HG03108 (cell line): ENCODE data around the gene UBE2L5.

ENCODE experiments used
- ATAC-seq: cut with Tn5 transposase; IDR thresholded peaks from one replicate; pipeline ENCODE4 v1.9.1; 2021; ENCODE audit warnings: moderate library complexity; ENCODE audit not compliant: unreplicated experiment

UBE2L5 gene

DNA sequence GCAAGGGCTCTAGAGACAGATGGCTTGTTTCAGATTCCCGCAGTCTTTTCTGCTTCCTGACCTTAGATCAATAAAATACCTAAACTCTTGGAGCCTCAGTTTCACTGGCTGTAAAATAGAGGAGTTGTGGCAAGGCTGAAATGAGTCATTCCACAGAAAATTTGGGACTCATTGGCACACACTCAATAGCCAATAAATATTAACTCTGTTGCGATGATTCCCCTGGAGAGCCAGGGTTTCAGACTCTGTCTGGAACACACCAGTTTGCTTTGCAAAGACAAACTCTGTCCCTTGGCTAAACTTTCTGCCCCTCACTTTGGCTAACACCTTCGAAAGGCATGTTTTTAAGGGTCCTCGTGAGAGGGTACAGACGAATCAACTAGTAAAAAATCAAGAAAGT, 18.1 kb upstream of the UBE2L5 start:
- ATAC-seq: no peak

DNA sequence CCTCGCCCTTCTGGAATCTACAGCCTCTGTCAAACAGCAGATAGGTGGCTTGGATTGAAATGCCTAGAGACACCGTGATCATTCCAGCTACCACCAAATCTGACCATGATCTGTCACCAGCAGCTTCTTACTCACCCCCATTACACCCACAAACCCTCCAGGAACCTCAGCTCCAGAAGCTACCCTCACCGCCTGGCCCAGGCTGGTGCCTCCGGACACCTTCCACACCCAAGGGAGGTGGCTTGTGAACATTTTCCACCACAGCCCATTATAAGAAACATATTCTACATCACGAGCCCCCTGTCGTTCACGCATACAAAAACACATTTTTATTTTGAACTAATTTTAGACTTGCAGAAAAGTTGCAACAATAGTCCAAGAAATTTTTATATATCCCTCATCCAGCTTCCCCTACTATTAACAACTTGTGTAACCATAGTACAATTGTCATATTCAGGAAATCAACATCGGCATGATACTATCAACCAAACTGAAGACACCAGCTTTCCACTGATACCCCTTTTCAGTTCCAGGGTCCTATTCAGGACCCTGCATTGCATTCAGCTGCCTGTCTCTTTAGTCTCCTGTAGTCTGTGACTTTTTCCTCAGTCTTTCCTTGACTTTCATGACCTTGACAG, 15.4 kb upstream of the UBE2L5 start:
- no peak for ATAC-seq

DNA sequence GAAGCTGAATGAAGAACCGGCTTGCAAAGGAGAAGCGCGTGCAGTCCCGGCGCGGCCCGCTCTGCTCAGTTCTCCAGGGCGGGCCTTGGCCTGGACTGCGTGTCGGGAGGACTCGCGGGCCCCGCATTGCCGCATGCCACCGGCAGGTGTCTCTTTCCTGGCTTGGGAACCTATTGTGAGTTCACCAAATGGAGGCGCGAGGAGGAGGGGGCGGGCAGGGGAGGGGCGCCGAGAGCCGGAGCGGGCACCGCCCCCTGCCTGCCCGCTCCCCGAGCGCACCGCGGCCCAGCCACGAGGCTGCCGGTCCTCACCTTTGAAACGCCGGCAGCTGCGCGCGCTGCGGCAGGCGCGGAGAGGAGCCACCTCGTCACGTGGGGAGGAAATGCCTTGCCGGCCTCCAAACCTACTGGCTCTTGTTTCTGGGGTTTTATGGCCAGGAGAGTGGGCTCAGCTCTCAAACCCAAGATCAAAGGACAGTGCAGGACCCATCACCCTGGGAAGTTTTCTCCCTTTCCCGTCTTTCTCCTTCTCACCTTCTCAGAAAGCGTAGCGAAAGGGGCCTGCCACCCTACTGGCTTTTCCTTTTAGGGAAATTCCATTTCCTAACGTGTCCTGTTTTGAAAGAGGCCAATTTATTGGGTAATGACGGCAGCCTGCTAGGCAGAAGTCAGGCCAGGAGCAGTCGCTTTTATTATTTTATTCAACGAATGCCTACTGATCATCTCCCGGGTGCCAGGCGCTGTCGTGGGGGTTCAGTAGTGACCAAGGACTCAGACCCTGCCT, 13.8 kb upstream of the UBE2L5 start:
- peak; percentile 88 for ATAC-seq

- no peak for ATAC-seq
Observed at GRCh38 chr13:30409886-30410704, 12.2 kb upstream of the UBE2L5 start.

- ATAC-seq: no peak
Observed at GRCh38 chr13:30410705-30411125, 11.6 kb upstream of the UBE2L5 start.

- ATAC-seq: no peak
Observed at GRCh38 chr13:30412346-30412745, 9.9 kb upstream of the UBE2L5 start.

DNA sequence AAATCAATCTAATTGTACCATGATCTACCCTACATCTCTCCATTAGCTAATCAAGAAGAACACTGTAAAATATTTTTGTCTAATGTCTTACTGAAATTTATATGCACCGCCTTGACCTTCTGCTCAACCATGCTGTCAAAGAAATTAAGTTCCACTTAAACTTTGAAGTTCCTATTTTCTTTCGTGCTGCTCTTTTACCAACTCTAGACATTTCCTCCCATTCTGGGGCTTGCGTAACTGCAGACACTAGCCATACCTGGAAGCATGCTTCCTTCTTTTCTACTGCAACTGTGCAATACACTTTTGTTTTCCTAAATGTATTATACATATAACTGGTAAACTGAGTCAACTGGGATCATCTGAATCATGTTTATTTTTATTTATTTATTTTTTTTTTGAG, 8.5 kb upstream of the UBE2L5 start:
- no peak for ATAC-seq

GRCh38 chr13:30415430-30416030, 6.8 kb upstream of the UBE2L5 start:
- peak; percentile 59 for ATAC-seq

DNA sequence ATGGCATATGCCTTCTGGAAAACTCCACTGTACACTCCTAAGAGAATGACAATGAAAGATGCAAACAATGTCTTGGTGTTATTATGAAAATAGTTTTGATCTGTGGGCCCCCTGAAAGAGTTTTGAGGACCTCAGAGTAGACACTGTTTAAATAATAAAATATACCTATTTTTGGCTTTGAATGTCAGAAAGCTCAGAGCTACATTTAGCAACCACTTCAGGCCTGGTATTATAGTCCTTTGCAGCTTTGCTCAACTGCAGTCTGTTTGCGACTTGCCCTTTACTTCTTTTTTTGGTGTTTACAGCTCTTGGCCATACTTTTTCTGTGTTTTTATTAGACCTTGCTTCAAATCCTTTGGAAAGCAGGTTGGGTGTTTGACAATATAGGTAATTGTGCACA, 5.8 kb upstream of the UBE2L5 start:
- no peak for ATAC-seq

GRCh38 chr13:30418075-30418716, 4.1 kb upstream of the UBE2L5 start:
- ATAC-seq: no peak

DNA sequence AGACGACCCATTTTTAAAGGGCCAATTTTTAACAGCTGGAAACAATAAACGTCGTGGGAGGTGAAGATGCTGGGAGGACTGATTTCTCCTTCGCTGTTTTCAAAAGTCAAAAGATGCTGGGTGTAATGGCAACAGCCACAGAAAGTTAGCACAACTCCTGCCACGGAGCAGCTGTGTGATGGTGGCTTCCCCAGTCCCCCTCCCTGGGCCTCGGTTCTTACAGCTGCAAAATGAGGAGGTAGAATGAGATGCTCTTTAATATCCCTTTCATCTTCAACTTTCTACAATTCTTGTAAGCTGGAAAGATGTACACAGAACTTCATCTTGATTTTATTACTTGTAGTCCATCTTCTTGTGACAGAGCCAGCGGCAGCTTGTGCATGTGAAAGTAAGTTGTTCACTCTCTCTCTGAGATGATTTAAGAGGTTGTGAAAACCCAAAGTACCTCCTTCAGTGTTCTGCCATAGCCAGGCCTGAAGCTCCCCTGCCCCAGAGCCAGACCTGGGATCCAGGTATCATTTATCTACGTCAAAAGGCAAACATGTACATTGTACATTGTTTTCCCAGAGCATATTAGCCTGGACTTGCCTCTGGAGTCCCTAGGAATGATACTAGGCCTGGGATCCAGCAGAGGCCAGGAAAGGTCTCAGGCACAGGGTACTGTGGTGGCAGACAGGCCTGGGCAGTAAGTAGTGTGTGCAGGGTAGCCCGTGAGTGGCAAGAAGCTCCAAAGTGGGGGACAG, 3.4 kb upstream of the UBE2L5 start:
- ATAC-seq: no peak

DNA sequence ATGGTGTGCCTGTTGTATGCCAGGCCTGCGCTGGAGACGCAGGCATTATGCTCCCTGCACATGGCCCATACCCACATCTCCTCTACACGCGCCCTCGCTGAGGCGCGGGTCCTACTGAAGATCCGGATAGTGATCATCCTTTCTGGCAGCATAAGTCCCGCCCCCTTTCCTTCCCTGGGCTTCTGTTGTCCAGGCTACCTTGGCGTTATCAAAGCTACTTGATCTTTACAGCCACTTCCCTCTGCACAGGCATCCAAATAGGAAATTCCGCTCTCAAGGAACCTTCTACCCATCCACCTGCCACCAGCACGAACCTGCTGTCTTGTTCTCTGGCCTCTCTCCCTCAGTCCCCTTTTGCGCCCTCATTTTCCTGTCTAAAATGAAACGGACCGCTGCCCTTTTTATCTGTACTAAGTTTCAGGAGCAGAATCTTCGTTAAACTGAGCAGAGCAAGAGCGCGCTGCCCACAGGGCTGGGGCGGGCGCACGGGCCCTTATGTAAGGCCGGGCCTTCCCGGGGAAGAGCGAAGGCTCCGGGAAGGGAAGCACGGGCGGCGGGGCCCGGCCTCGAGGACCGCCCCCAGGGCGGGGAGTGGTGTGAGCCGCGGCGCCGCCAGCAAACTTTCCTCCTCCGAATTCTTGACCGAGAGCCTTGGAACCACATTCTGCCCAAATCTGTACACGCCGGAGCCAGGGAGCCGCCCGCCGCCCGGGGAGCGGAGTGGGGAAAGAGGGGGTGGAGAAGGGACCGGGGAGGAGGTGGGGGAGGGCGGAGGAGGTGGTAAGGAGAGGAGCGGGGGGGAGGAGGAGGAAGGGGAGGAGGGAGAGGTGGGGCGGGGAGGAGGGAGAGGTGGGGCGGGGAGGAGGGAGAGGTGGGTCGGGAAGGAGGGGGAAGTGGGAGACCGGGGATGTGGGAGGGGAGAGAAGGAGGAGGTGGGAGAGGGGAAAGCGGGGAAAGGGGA, 920 bp upstream of the UBE2L5 start:
- peak; percentile 38 for ATAC-seq

GRCh38 chr13:30423891-30424290, 1.6 kb downstream of the UBE2L5 start:
- ATAC-seq: no peak

- ATAC-seq: no peak
Observed at GRCh38 chr13:30429235-30429634, 6.9 kb downstream of the UBE2L5 start.

DNA sequence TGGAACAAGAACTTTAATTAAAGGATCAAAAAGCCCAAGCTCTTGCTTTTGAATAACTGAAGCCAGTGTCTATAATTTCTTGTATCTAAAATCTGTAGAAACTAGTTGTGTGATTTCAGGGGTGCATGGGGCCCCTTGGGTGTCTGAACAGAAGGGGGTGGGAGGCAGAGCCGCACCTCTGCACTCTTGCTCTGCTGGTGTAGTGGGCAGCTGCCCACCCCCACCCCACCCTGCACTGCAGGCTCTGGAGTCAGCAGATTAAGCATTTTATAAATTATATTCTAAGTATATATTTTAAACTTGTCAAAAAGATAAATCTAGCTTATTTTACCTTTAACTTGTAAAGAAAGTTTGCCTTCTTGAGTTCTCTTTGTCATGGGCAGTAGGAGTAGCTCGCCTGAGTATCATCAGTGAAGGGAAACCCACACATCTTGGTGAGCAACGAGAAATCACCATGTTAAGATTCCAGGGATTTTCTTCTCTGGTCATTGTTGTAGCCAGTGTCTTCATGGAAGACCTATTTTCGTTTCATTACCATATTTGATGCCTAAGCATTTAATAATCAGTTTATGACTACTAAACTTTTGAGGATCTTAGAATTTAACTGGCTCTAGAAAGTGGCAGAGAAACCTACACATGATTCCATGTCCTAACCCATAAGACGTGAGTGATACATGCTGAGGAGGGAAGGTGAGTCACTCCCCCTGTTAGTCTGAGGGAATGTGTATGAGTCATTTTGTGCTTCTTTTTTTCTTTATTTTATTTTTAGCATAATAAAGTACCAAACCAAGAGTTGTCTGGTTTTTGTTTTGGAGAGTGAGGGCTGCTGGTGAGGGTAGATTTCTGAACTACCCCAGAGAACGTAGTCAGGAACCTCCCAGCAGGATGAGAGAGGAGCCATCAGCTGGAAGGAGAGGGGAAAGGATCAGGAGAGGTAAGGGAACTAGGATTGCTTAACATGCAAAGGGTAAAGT, 7.7 kb downstream of the UBE2L5 start:
- ATAC-seq: peak; percentile 69

DNA sequence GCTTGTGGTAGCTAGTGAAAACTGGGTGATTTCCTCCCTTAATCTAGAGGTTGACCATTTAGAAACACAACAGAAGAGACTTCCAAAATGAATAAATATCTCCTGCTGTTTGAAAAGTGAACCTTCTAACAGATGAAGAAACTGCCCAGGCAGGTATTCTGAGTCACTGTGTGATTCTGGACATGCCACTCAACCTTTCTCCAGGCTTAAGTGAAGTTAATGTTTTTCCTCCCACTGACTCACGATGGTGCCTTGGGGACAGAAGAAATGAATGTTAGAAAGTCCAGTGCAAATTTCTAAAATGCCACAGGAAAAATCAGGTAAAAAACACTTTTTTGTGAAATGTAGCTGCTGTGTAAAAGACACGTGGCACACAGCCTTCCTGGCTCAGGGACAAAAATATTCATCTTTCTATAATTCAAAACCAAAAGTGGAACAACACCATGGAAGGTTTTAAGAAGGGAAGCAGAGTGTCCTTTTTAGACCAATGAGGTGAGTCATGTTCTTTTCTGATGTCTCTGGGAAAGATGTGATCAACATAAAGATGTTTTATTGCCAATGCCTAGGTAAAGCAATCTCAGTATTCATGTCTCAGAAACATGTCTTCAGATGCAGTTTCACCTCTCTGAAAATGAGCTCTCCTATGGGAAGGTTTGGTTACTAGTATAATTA, 9.1 kb downstream of the UBE2L5 start:
- ATAC-seq: no peak

GRCh38 chr13:30435911-30436451, 13.7 kb downstream of the UBE2L5 start:
- no peak for ATAC-seq
